ENCODE measurements around the gene RNF166. TPM values are rescaled to one million over a fixed set of nuclear protein-coding genes. Genes with fewer than 3 reads are reported as not detected.

Gene RNF166
- total RNA-seq, 1 experiment from 2014 or later, result 36.3 TPM

- peaks cover 57% of the 10 kb centered on the region for H3K36me3 ChIP-seq (ENCODE audit: insufficient read depth, low read length, poor library complexity, severe bottlenecking)
- H3K27me3 ChIP-seq (replicated peaks; ENCODE audit: insufficient read depth, low read depth, low read length, poor library complexity), result no peaks in the 10 kb centered on the region
- peaks cover 8% of the 10 kb centered on the region for H3K4me1 ChIP-seq (ENCODE audit: insufficient read depth, low read length, poor library complexity, severe bottlenecking)
- no peak overlapping the region for H3K4me3 ChIP-seq (ENCODE audit: low read depth, low read length, poor library complexity, severe bottlenecking)
- POLR2A ChIA-PET (ENCODE audit: low non-redundant PET), result no interaction called here
- no peak for DNase-seq (ENCODE audit: low spot score)
- no peak overlapping the region for H3K27ac ChIP-seq (ENCODE audit: low read depth, low read length, poor library complexity, severe bottlenecking)
- H3K9me3 ChIP-seq (ENCODE audit: low read depth, low read length, poor library complexity, severe bottlenecking), result no peaks in the 10 kb centered on the region
- intact Hi-C loops (cut with micrococcal nuclease; ENCODE audit: unreplicated experiment), result no loop called here
- no peak for TF ChIP-seq EZH2 (IDR thresholded peaks at IDR 0.05; ENCODE audit: borderline replicate concordance, low read depth, low read length, poor library complexity, severe bottlenecking)
- TF ChIP-seq, protein P1, sequence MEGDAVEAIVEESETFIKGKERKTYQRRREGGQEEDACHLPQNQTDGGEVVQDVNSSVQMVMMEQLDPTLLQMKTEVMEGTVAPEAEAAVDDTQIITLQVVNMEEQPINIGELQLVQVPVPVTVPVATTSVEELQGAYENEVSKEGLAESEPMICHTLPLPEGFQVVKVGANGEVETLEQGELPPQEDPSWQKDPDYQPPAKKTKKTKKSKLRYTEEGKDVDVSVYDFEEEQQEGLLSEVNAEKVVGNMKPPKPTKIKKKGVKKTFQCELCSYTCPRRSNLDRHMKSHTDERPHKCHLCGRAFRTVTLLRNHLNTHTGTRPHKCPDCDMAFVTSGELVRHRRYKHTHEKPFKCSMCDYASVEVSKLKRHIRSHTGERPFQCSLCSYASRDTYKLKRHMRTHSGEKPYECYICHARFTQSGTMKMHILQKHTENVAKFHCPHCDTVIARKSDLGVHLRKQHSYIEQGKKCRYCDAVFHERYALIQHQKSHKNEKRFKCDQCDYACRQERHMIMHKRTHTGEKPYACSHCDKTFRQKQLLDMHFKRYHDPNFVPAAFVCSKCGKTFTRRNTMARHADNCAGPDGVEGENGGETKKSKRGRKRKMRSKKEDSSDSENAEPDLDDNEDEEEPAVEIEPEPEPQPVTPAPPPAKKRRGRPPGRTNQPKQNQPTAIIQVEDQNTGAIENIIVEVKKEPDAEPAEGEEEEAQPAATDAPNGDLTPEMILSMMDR (conservative IDR thresholded peaks at IDR 0.05; ENCODE audit: low read depth, low read length), result no peak
- no TSS peak for BruUV-seq (replicated peaks)
- CTCF ChIA-PET, result no interaction called here
These were observed 50.4 kb downstream of the RNF166 start for GRCh38 chr16:88655733-88656281.

DNA sequence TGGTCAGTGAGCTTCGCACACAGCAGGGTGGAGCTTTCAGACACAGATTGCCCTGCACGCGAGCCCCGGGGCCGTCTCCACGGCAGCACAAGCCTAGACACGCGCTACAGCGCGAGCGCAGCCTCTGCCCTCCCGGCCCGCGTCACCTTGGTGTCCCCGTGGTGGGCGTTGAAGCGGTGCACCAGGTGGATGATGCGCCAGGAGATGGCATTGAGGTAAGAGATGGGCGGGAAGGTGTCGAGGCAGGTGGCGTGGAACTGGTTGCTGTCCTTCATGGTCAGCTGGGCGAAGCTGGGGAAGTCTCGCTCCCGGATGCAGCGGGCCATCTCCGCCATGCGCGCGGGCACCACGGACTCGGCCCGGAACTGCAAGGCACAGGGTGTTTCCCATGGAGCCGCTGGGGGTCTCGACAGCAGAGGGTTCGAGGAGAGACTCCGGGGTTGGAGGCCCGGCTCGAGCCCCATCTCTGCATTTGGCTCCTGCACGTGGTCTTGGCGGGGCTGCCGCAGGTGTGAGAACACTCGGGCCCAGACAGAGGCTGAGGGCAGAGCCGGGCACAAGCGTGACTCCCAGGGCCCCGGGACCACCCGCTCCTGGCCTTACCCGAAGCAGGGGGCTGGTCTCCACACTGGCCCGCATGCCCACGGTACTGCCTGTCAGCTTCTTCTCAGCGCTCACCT is 51.0 kb downstream of the RNF166 start:
- no peaks in the 10 kb centered on the region for H3K9me3 ChIP-seq (ENCODE audit: low read depth, low read length, poor library complexity, severe bottlenecking)
- TF ChIP-seq, protein P1 (conservative IDR thresholded peaks at IDR 0.05; ENCODE audit: low read depth, low read length), result no peak
- no peak for TF ChIP-seq EZH2 (IDR thresholded peaks at IDR 0.05; ENCODE audit: borderline replicate concordance, low read depth, low read length, poor library complexity, severe bottlenecking)
- no TSS peak for BruUV-seq (replicated peaks)

GRCh38 chr16:88654363-88655052 is 51.7 kb downstream of the RNF166 start:
- no peak overlapping the region for H3K4me3 ChIP-seq (ENCODE audit: low read depth, low read length, poor library complexity, severe bottlenecking)
- H3K9me3 ChIP-seq (ENCODE audit: low read depth, low read length, poor library complexity, severe bottlenecking), result no peaks in the 10 kb centered on the region
- peaks cover 17% of the 10 kb centered on the region for H3K4me1 ChIP-seq (ENCODE audit: insufficient read depth, low read length, poor library complexity, severe bottlenecking)
- H3K27ac ChIP-seq (ENCODE audit: low read depth, low read length, poor library complexity, severe bottlenecking), result no peak overlapping the region
- ChIA-PET POLR2A (ENCODE audit: low non-redundant PET) (no interaction called here), CTCF (no interaction called here)
- H3K27me3 ChIP-seq (replicated peaks; ENCODE audit: insufficient read depth, low read depth, low read length, poor library complexity), result no peaks in the 10 kb centered on the region
- no peak for DNase-seq (ENCODE audit: low spot score)
- TF ChIP-seq EZH2 (IDR thresholded peaks at IDR 0.05; ENCODE audit: borderline replicate concordance, low read depth, low read length, poor library complexity, severe bottlenecking), result no peak
- TF ChIP-seq, protein P1 (conservative IDR thresholded peaks at IDR 0.05; ENCODE audit: low read depth, low read length), result no peak
- H3K36me3 ChIP-seq (ENCODE audit: insufficient read depth, low read length, poor library complexity, severe bottlenecking), result peaks cover 54% of the 10 kb centered on the region
- no TSS peak for BruUV-seq (replicated peaks)
- intact Hi-C loops (cut with micrococcal nuclease; ENCODE audit: unreplicated experiment), result no loop called here

More for the DNA sequence above, 51.0 kb downstream of the RNF166 start:
- Histone ChIP-seq H3K27ac (ENCODE audit: low read depth, low read length, poor library complexity, severe bottlenecking) (no peak overlapping the region), H3K36me3 (ENCODE audit: insufficient read depth, low read length, poor library complexity, severe bottlenecking) (peaks cover 57% of the 10 kb centered on the region), H3K4me3 (ENCODE audit: low read depth, low read length, poor library complexity, severe bottlenecking) (no peak overlapping the region), H3K4me1 (ENCODE audit: insufficient read depth, low read length, poor library complexity, severe bottlenecking) (peaks cover 10% of the 10 kb centered on the region), H3K27me3 (replicated peaks; ENCODE audit: insufficient read depth, low read depth, low read length, poor library complexity) (no peaks in the 10 kb centered on the region)
- intact Hi-C loops (cut with micrococcal nuclease; ENCODE audit: unreplicated experiment), result no loop called here
- CTCF ChIA-PET, result no interaction called here
- DNase-seq (ENCODE audit: low spot score), result no peak
- POLR2A ChIA-PET (ENCODE audit: low non-redundant PET), result no interaction called here
